ENCODE results near the gene FAM174C. TPM values are rescaled to one million over a fixed set of nuclear protein-coding genes. Genes with fewer than 3 reads are reported as not detected.

FAM174C gene
- total and polyA plus RNA-seq, 2 donors from 2014 or later, result 35.3 to 94.7 TPM

- Histone ChIP-seq H3K27ac (ENCODE audit: low read depth in 2 of 2, low read length in 2 of 2) (no peak overlapping the region), H3K4me3 (ENCODE audit: low read length in 3 of 3) (no peak overlapping the region), H3K9me3 (ENCODE audit: control insufficient read depth in 2 of 3, insufficient read depth in 1 of 3, low read length in 3 of 3) (no peaks in the 10 kb centered on the region), H3K27me3 (ENCODE audit: control insufficient read depth, insufficient read depth, low read length) (no peaks in the 10 kb centered on the region), H3K9ac (ENCODE audit: low read length in 3 of 3) (no peak overlapping the region), H3K36me3 (ENCODE audit: control insufficient read depth in 2 of 3, insufficient read depth in 3 of 3, low read length in 3 of 3) (no peaks in the 10 kb centered on the region), H3K4me1 (ENCODE audit: control insufficient read depth in 2 of 3, insufficient read depth in 2 of 3, low read depth in 1 of 3, low read length in 3 of 3) (no peaks in the 10 kb centered on the region)
- FAIRE-seq (no peak), DNase-seq (peak in 1 of 5 donors; percentile 30)
- TF ChIP-seq CTCF (IDR thresholded peaks at IDR 0.05; ENCODE audit: borderline replicate concordance, extremely low read depth, insufficient read depth), result no peak
- intact Hi-C loops (cut with DNase I), result no loop called here
Observed at GRCh38 chr19:1287354-1288225, 12.3 kb downstream of the FAM174C start.

- Histone ChIP-seq H3K27ac (ENCODE audit: low read depth in 2 of 2, low read length in 2 of 2) (no peak overlapping the region), H3K4me1 (ENCODE audit: control insufficient read depth in 2 of 3, insufficient read depth in 2 of 3, low read depth in 1 of 3, low read length in 3 of 3) (no peaks in the 10 kb centered on the region), H3K9ac (ENCODE audit: low read length in 3 of 3) (no peak overlapping the region), H3K9me3 (ENCODE audit: control insufficient read depth in 2 of 3, insufficient read depth in 1 of 3, low read length in 3 of 3) (no peaks in the 10 kb centered on the region), H3K27me3 (ENCODE audit: control insufficient read depth, insufficient read depth, low read length) (no peaks in the 10 kb centered on the region), H3K4me3 (ENCODE audit: low read length in 3 of 3) (no peak overlapping the region), H3K36me3 (ENCODE audit: control insufficient read depth in 2 of 3, insufficient read depth in 3 of 3, low read length in 3 of 3) (no peaks in the 10 kb centered on the region)
- DNase-seq (no peak), FAIRE-seq (no peak)
- intact Hi-C loops (cut with DNase I), result no loop called here
- no peak for TF ChIP-seq CTCF (IDR thresholded peaks at IDR 0.05; ENCODE audit: borderline replicate concordance, extremely low read depth, insufficient read depth)
Observed at GRCh38 chr19:1288226-1288612, 12.9 kb downstream of the FAM174C start.

GRCh38 chr19:1288833-1289685 is 13.7 kb downstream of the FAM174C start:
- Histone ChIP-seq H3K4me1 (ENCODE audit: control insufficient read depth in 2 of 3, insufficient read depth in 2 of 3, low read depth in 1 of 3, low read length in 3 of 3) (no peaks in the 10 kb centered on the region), H3K36me3 (ENCODE audit: control insufficient read depth in 2 of 3, insufficient read depth in 3 of 3, low read length in 3 of 3) (no peaks in the 10 kb centered on the region), H3K9ac (ENCODE audit: low read length in 3 of 3) (no peak overlapping the region), H3K27me3 (ENCODE audit: control insufficient read depth, insufficient read depth, low read length) (no peaks in the 10 kb centered on the region), H3K9me3 (ENCODE audit: control insufficient read depth in 2 of 3, insufficient read depth in 1 of 3, low read length in 3 of 3) (no peaks in the 10 kb centered on the region), H3K4me3 (ENCODE audit: low read length in 3 of 3) (no peak overlapping the region), H3K27ac (ENCODE audit: low read depth in 2 of 2, low read length in 2 of 2) (no peak overlapping the region)
- DNase-seq (no peak), FAIRE-seq (no peak)
- TF ChIP-seq CTCF (IDR thresholded peaks at IDR 0.05; ENCODE audit: borderline replicate concordance, extremely low read depth, insufficient read depth), result no peak
- intact Hi-C loops (cut with DNase I), result no loop called here

All from kidney (tissue), 14 donors.